Prostate gland (tissue), 2 donors: ENCODE measurements around the gene C2CD4C.

Experiments
- POLR2AphosphoS5 ChIP-seq: sonication (generic); formaldehyde crosslinking; IDR thresholded peaks from one replicate; pipeline ENCODE4 v1.6.1; 2017; ENCODE audit warnings: antibody characterized with exemption
- TF ChIP-seq, protein P1 (sequence below), 4 experiments: fragments of 200-600 bp in 2 of 4; fragments of 450-650 bp in 2 of 4; sonication (generic) in 2 of 4; IDR thresholded peaks; 1 replicate in 3 of 4; 2 replicates in 1 of 4; pipeline ENCODE4 v1.5.1; 2016 to 2019; ENCODE audit warnings: antibody characterized with exemption in 4 of 4, mild to moderate bottlenecking in 2 of 4, moderate library complexity in 2 of 4

DNA sequence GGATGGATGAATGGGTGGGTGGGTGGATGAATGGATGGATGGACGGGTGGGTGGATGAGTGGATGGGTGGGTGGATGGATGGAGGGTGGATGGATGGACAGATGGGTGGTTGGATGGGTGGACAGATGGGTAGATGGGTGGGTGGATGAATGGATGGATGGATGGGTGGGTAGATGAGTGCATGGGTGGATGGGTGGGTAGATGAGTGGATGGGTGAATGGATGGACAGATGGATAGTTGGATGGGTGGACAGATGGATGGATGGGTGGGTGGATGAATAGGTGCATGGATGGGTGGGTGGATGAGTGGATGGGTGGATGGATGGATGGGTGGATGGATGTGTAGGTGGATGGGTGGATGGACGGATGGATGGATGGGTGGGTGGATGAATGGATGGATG lies 34.1 kb upstream of the C2CD4C start:
- TF ChIP-seq, protein P1, sequence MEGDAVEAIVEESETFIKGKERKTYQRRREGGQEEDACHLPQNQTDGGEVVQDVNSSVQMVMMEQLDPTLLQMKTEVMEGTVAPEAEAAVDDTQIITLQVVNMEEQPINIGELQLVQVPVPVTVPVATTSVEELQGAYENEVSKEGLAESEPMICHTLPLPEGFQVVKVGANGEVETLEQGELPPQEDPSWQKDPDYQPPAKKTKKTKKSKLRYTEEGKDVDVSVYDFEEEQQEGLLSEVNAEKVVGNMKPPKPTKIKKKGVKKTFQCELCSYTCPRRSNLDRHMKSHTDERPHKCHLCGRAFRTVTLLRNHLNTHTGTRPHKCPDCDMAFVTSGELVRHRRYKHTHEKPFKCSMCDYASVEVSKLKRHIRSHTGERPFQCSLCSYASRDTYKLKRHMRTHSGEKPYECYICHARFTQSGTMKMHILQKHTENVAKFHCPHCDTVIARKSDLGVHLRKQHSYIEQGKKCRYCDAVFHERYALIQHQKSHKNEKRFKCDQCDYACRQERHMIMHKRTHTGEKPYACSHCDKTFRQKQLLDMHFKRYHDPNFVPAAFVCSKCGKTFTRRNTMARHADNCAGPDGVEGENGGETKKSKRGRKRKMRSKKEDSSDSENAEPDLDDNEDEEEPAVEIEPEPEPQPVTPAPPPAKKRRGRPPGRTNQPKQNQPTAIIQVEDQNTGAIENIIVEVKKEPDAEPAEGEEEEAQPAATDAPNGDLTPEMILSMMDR (IDR thresholded peaks at IDR 0.05), result no peak
- TF ChIP-seq POLR2AphosphoS5, result no peak
